Measurements from ENCODE around the gene PLPP4.

- TF ChIP-seq TAF1 (IDR thresholded peaks at IDR 0.05; ENCODE audit: low read depth, low read length) (no peak), POU2F2 (IDR thresholded peaks at IDR 0.05; ENCODE audit: low read depth, low read length) (no peak), POLR2A (IDR thresholded peaks at IDR 0.05; ENCODE audit: low read depth, low read length) (no peak), SPI1 (IDR thresholded peaks at IDR 0.05; ENCODE audit: low read depth, low read length) (no peak), POLR2AphosphoS5 (IDR thresholded peaks at IDR 0.05; ENCODE audit: low read depth, low read length) (no peak)
These were observed 81.1 kb downstream of the PLPP4 start for GRCh38 chr10:120538091-120538490.
